ENCODE results near the gene SH3D19.

The SH3D19 gene

DNA sequence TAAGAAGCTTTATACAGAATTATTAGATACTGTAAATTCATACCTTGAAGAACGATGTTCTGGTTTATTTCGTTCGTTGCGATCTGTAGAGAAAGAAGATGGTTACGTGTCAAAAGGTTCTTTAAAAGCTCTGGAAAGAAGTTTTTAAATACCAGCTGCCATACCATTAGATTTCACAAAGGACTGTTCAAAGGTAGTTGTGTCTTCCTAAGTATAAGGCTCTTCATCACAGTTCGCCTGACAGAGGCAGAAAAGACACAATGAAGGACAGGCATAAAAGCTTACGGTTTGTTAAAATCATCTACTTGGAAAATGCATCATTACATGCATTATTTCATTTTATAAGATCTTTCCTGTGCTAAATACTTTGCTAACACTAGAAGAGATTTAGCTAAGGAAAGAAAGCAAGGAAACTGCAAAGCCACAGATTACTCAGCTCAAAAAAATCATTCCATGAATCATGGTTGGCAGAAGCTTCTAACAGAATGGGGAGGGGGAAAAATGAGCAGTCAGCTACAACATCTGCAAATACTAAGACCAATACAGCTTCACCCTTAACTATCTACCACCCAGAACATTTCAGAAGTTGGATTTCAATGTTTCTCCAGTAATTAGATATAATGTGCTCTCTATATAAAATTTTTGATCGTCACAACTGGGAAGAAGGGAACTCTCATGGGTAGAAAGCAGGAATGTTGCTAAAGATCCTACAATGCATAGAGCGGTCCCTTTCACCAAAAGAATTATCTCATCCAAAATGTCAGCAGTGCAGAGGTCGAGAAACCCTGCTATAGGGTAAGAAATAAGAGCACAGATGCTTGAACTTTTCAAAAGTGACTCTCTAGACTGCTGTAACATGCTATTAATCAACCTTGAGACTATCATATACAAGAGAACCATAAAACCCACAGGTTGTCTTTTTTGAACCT lies 99.1 kb downstream of the SH3D19 start:
- Histone ChIP-seq H3K27ac (ENCODE audit: insufficient read depth, low read depth, low read length, poor library complexity, severe bottlenecking) (no peak overlapping the region), H3K4me1 (ENCODE audit: control insufficient read depth, insufficient read depth, low read length) (no peaks in the 10 kb centered on the region), H3K9me3 (ENCODE audit: control insufficient read depth, low read length) (peaks cover 2% of the 10 kb centered on the region), H3K36me3 (ENCODE audit: control insufficient read depth, insufficient read depth, low read length) (no peaks in the 10 kb centered on the region), H3K4me3 (ENCODE audit: insufficient read depth, low read depth, low read length) (no peak overlapping the region), H3K27me3 (ENCODE audit: control insufficient read depth, insufficient read depth, low read length, poor library complexity, severe bottlenecking) (no peaks in the 10 kb centered on the region)
- WGBS, 2 experiments: 52 to 75% methylated on average over 5 to 10 of the region's 10 CpGs

DNA sequence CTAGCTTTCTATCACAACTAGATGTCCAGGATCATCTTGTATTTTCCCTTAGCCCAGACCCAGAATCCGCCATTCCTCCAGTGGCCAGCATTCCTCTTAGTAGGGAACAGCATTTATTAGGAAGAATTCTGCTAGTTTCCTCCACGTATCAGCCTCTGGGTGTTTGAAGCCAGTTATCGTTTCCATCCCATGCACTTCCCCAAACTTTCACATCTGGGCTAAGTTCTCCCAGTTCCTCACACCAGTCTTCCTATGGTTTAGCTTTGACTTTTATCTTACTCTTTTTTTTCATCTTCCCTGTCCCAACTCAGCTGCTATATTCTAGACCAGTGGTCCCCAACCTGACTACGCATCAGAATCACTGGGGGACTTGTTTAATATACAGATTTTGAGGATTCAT lies 101.9 kb downstream of the SH3D19 start:
- Histone ChIP-seq H3K4me3 (ENCODE audit: insufficient read depth, low read depth, low read length) (no peak overlapping the region), H3K27me3 (ENCODE audit: control insufficient read depth, insufficient read depth, low read length, poor library complexity, severe bottlenecking) (no peaks in the 10 kb centered on the region)
- 63 to 75% methylated on average over 3 to 4 of the region's 4 CpGs for WGBS, 2 experiments

DNA sequence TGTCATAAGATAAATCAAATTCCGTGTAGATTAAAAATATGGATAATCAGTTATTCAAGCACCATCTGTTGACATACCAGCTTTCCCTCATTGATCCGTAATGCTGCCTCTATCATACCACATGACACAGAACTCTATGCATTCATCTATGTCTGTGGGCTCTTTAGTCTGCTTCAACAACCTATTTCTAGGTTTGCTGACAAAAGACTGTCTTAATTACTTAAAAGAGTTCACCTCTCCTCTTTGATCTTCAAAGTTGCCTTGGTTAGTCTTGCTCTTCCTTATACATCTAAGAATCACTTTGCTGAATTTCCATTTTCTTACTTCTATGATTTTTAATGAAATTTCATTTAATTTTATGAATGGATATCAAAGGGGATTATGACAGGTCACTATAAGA lies 105.5 kb downstream of the SH3D19 start:
- Histone ChIP-seq H3K9me3 (ENCODE audit: control insufficient read depth, low read length) (peaks cover 2% of the 10 kb centered on the region), H3K4me3 (ENCODE audit: insufficient read depth, low read depth, low read length) (no peak overlapping the region), H3K27me3 (ENCODE audit: control insufficient read depth, insufficient read depth, low read length, poor library complexity, severe bottlenecking) (no peaks in the 10 kb centered on the region), H3K4me1 (ENCODE audit: control insufficient read depth, insufficient read depth, low read length) (no peaks in the 10 kb centered on the region), H3K27ac (ENCODE audit: insufficient read depth, low read depth, low read length, poor library complexity, severe bottlenecking) (no peak overlapping the region), H3K36me3 (ENCODE audit: control insufficient read depth, insufficient read depth, low read length) (no peaks in the 10 kb centered on the region)
- 98 to 100% methylated on average over 2 of the region's 2 CpGs for WGBS, 2 experiments

More for the DNA sequence above, 101.9 kb downstream of the SH3D19 start:
- H3K27ac ChIP-seq (ENCODE audit: insufficient read depth, low read depth, low read length, poor library complexity, severe bottlenecking): no peak overlapping the region
- peaks cover 2% of the 10 kb centered on the region for H3K9me3 ChIP-seq (ENCODE audit: control insufficient read depth, low read length)
- H3K4me1 ChIP-seq (ENCODE audit: control insufficient read depth, insufficient read depth, low read length): no peaks in the 10 kb centered on the region
- no peaks in the 10 kb centered on the region for H3K36me3 ChIP-seq (ENCODE audit: control insufficient read depth, insufficient read depth, low read length)

DNA sequence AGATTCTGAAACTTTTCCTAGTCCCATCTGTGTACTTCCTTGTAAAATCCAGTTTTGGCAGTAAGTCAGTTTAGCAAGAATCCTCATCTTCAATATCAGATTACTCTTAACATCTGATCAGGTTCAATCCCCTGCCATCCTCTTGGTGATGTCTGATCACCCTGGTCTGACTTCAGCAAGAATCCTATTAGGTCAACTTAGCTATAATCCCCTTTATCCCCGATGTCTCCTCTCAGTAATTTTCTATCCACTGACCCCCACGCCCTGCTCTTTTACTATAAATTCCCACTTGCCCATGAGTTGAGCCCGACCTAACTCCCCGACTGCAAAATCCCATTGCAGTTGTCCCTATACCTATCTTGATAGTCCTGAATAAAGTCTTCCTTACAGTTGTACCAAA lies 106.3 kb downstream of the SH3D19 start:
- 88 to 96% methylated on average over 4 of the region's 4 CpGs for WGBS, 2 experiments
- Histone ChIP-seq H3K36me3 (ENCODE audit: control insufficient read depth, insufficient read depth, low read length) (no peaks in the 10 kb centered on the region), H3K4me3 (ENCODE audit: insufficient read depth, low read depth, low read length) (no peak overlapping the region), H3K4me1 (ENCODE audit: control insufficient read depth, insufficient read depth, low read length) (no peaks in the 10 kb centered on the region), H3K27me3 (ENCODE audit: control insufficient read depth, insufficient read depth, low read length, poor library complexity, severe bottlenecking) (no peaks in the 10 kb centered on the region), H3K27ac (ENCODE audit: insufficient read depth, low read depth, low read length, poor library complexity, severe bottlenecking) (no peak overlapping the region), H3K9me3 (ENCODE audit: control insufficient read depth, low read length) (no peaks in the 10 kb centered on the region)

DNA sequence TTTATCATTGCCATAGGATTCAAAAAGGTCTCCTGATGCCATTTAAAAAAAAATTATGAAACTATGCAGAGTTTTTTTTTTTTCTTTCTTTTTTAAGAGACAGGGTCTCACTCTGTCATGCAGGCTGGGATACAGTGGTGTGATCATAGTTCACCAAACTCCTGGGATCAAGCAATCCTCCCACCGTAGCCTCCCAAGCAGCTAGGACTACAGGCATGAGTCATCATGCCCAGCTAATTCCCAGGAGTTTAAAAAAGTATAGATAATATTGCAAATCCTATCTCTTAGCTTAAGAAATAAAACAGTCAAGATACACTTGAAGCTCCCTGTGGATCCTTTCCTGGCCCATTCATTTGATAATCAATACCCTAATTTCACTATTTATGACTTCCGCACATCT lies 107.1 kb downstream of the SH3D19 start:
- Histone ChIP-seq H3K9me3 (ENCODE audit: control insufficient read depth, low read length) (no peaks in the 10 kb centered on the region), H3K27ac (ENCODE audit: insufficient read depth, low read depth, low read length, poor library complexity, severe bottlenecking) (no peak overlapping the region), H3K36me3 (ENCODE audit: control insufficient read depth, insufficient read depth, low read length) (no peaks in the 10 kb centered on the region), H3K27me3 (ENCODE audit: control insufficient read depth, insufficient read depth, low read length, poor library complexity, severe bottlenecking) (no peaks in the 10 kb centered on the region), H3K4me1 (ENCODE audit: control insufficient read depth, insufficient read depth, low read length) (no peaks in the 10 kb centered on the region), H3K4me3 (ENCODE audit: insufficient read depth, low read depth, low read length) (no peak overlapping the region)
- 85 to 93% methylated on average over 2 of the region's 2 CpGs for WGBS, 2 experiments

DNA sequence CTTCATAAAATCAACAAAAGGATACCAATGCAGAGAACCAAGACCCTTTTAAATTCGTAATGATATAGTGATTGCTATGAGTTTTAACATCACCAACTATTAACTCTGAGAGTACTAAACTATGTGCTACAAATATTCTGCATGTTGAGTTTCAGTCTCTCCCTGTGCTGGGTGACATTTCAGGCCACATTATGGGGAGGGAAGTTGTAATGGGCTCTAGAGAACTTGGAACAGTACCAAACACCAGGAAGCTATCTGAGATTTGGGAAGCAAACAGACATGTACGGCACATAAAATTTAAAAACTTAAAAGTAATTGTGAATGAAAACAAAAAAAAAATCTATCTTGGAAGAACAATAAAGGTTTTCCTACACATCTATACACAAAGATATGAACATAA lies 108.1 kb downstream of the SH3D19 start:
- Histone ChIP-seq H3K4me3 (ENCODE audit: insufficient read depth, low read depth, low read length) (no peak overlapping the region), H3K4me1 (ENCODE audit: control insufficient read depth, insufficient read depth, low read length) (no peaks in the 10 kb centered on the region)
- WGBS, 2 experiments: 100% methylated on average over 1 of the region's 2 CpGs; no CpG with 5 or more reads in 1 of the 2 experiments

DNA sequence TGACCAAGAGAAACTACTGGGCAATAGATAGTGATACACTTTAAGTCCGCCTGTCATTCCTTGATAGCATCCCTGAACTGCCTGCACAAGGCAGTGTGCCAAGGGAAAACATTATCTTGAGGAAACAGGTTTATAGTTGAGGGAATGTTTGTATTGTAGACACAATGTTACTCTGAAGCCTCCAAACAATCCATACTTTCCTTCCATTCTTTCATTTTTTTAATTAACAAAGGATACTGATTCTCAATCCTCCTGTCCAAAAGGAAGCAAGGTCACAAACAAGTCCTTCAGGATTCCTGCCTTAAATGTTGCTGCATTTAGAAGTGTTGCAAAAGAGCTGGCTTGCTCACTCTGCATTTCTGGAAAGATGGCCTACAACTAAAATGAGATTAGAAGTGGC lies 110.1 kb downstream of the SH3D19 start:
- Histone ChIP-seq H3K36me3 (ENCODE audit: control insufficient read depth, insufficient read depth, low read length) (no peaks in the 10 kb centered on the region), H3K9me3 (ENCODE audit: control insufficient read depth, low read length) (no peaks in the 10 kb centered on the region)
- 94 to 96% methylated on average over 1 of the region's 1 CpG for WGBS, 2 experiments

More for the DNA sequence above, 108.1 kb downstream of the SH3D19 start:
- H3K27me3 ChIP-seq (ENCODE audit: control insufficient read depth, insufficient read depth, low read length, poor library complexity, severe bottlenecking): no peaks in the 10 kb centered on the region
- H3K36me3 ChIP-seq (ENCODE audit: control insufficient read depth, insufficient read depth, low read length): no peaks in the 10 kb centered on the region
- H3K9me3 ChIP-seq (ENCODE audit: control insufficient read depth, low read length): no peaks in the 10 kb centered on the region
- H3K27ac ChIP-seq (ENCODE audit: insufficient read depth, low read depth, low read length, poor library complexity, severe bottlenecking): no peak overlapping the region

DNA sequence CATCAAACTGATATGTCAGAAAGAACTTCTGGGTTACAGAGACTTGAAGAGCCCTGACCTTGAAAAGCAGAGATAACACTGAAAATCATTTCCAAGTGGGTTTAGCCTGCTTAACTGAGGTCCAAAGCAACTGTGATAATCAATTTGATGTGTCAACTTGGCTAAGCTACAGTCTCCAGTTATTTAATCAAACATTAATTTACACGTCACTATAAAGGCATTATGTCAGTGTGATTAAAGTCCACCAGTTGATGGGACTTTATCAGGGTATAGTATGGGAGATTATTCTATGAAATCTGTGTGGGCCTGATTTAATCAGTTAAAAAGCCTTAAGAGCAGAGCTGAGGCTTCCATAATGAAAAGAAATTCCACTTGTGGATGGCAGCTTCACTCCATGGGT lies 117.5 kb downstream of the SH3D19 start:
- Histone ChIP-seq H3K27me3 (ENCODE audit: control insufficient read depth, insufficient read depth, low read length, poor library complexity, severe bottlenecking) (no peaks in the 10 kb centered on the region), H3K9me3 (ENCODE audit: control insufficient read depth, low read length) (no peaks in the 10 kb centered on the region)
- WGBS, 2 experiments: 100% methylated on average over 1 of the region's 1 CpG

More for the DNA sequence above, 110.1 kb downstream of the SH3D19 start:
- no peak overlapping the region for H3K4me3 ChIP-seq (ENCODE audit: insufficient read depth, low read depth, low read length)
- H3K27ac ChIP-seq (ENCODE audit: insufficient read depth, low read depth, low read length, poor library complexity, severe bottlenecking): no peak overlapping the region
- no peaks in the 10 kb centered on the region for H3K4me1 ChIP-seq (ENCODE audit: control insufficient read depth, insufficient read depth, low read length)
- H3K27me3 ChIP-seq (ENCODE audit: control insufficient read depth, insufficient read depth, low read length, poor library complexity, severe bottlenecking): no peaks in the 10 kb centered on the region

DNA sequence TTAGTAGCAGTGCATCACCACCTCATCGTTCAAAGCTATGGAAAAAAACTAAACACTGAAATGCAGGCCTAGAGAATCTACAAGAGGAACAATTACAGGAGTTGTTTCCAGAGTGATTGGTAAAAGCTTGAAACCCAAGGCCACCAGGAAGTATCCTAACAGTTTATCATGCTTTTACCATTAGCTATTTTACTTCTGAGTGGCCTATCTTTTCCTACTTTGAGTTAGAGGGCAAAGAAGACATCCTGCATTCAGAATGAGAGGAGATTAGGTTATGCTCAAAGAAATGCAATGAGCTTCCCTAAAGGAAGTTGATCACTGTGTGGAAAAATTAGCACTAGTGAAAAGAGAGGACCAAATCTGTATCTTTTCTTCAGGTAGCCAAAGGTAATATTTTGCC lies 118.2 kb downstream of the SH3D19 start:
- WGBS, 2 experiments: 96 to 100% methylated on average over 1 of the region's 1 CpG
- Histone ChIP-seq H3K27me3 (ENCODE audit: control insufficient read depth, insufficient read depth, low read length, poor library complexity, severe bottlenecking) (no peaks in the 10 kb centered on the region), H3K4me3 (ENCODE audit: insufficient read depth, low read depth, low read length) (no peak overlapping the region), H3K9me3 (ENCODE audit: control insufficient read depth, low read length) (no peaks in the 10 kb centered on the region), H3K4me1 (ENCODE audit: control insufficient read depth, insufficient read depth, low read length) (no peaks in the 10 kb centered on the region), H3K36me3 (ENCODE audit: control insufficient read depth, insufficient read depth, low read length) (no peaks in the 10 kb centered on the region), H3K27ac (ENCODE audit: insufficient read depth, low read depth, low read length, poor library complexity, severe bottlenecking) (no peak overlapping the region)

More for the DNA sequence above, 117.5 kb downstream of the SH3D19 start:
- Histone ChIP-seq H3K36me3 (ENCODE audit: control insufficient read depth, insufficient read depth, low read length) (no peaks in the 10 kb centered on the region), H3K4me3 (ENCODE audit: insufficient read depth, low read depth, low read length) (no peak overlapping the region), H3K4me1 (ENCODE audit: control insufficient read depth, insufficient read depth, low read length) (no peaks in the 10 kb centered on the region), H3K27ac (ENCODE audit: insufficient read depth, low read depth, low read length, poor library complexity, severe bottlenecking) (no peak overlapping the region)

DNA sequence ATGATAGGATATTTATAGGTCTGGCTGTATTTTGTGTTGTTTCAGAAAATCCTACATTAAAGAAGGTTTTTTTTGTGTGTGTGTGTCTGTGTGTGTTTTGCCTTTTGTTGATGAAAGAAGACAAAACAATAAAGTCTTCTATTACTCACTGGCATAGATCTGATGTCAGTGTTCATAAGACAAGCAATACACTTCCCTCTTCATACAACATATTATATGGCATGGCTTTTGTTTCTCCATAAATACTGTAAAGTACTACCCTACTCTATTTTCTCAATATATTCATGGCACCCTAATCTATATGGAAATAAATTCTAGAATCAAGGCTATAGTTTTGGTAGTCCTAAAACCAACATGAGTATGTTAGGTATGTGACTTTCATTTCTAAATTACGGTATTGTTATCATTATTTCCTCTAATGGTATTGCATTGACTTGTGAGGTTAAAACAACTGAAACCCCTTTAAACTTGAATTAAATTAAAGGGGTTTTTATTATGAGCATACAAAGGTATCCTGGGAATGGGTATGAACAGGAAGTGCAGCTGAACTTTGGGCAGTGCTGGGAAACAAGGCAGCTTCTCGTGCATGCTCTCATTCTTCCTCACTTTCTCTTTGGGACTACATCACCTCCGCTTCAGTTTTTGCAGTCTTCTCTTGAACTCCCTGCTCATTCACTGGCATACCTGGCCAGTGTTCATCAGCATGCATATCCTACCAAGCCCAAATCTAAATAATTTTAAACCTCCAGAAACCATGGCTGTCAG lies 119.0 kb downstream of the SH3D19 start:
- H3K27me3 ChIP-seq (ENCODE audit: control insufficient read depth, insufficient read depth, low read length, poor library complexity, severe bottlenecking): no peaks in the 10 kb centered on the region
- H3K4me1 ChIP-seq (ENCODE audit: control insufficient read depth, insufficient read depth, low read length): no peaks in the 10 kb centered on the region
- 59 to 61% methylated on average over 3 of the region's 3 CpGs for whole genome bisulfite sequencing, 2 experiments
- H3K36me3 ChIP-seq (ENCODE audit: control insufficient read depth, insufficient read depth, low read length): no peaks in the 10 kb centered on the region
- no peak overlapping the region for H3K4me3 ChIP-seq (ENCODE audit: insufficient read depth, low read depth, low read length)
- H3K27ac ChIP-seq (ENCODE audit: insufficient read depth, low read depth, low read length, poor library complexity, severe bottlenecking): no peak overlapping the region
- no peaks in the 10 kb centered on the region for H3K9me3 ChIP-seq (ENCODE audit: control insufficient read depth, low read length)

All from ectodermal cell (in vitro differentiated cells).